ENCODE results near the gene AOPEP.
"Not testable (repeated sequence)": the region's sequence is repeated elsewhere in the genome, so short reads cannot be mapped to it uniquely, and the experiment has no call there.

AOPEP gene

DNA sequence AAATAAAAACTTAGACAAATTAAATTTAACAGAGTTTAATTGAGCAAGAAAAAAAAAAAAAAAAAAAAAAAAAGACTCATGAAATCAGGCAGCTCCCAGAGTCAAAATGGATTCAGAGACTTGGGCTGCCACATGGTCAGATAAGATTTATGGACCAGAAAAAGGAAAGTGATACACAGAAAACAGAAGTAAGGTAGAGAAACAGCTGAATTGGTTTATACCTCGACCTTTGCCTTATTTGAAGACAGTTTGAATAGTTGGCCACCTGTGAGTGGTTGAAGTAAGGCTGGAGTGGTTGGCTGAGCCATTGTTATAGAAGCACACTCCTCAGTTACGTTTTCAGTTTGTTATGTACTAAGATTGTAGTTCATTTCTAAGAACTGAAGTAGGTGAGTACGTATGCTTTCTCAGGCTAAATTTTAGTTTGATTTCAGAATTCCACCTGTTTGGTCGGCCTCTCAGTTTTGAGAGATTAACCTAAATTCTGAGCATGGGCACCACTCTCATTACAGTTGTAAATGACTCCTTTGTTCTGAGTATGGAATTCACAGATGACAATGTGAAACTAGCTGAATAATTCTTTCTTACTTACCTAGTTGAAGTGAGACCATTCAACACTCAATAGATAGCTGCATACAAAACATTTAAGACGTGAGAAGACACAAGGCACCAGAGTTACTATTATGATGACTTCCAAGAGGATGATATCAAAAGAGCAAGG lies 149.0 kb downstream of the AOPEP start:
- TF ChIP-seq, protein P1, sequence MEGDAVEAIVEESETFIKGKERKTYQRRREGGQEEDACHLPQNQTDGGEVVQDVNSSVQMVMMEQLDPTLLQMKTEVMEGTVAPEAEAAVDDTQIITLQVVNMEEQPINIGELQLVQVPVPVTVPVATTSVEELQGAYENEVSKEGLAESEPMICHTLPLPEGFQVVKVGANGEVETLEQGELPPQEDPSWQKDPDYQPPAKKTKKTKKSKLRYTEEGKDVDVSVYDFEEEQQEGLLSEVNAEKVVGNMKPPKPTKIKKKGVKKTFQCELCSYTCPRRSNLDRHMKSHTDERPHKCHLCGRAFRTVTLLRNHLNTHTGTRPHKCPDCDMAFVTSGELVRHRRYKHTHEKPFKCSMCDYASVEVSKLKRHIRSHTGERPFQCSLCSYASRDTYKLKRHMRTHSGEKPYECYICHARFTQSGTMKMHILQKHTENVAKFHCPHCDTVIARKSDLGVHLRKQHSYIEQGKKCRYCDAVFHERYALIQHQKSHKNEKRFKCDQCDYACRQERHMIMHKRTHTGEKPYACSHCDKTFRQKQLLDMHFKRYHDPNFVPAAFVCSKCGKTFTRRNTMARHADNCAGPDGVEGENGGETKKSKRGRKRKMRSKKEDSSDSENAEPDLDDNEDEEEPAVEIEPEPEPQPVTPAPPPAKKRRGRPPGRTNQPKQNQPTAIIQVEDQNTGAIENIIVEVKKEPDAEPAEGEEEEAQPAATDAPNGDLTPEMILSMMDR (IDR thresholded peaks at IDR 0.05): no peak
- no peak overlapping the region for H3K27ac ChIP-seq

DNA sequence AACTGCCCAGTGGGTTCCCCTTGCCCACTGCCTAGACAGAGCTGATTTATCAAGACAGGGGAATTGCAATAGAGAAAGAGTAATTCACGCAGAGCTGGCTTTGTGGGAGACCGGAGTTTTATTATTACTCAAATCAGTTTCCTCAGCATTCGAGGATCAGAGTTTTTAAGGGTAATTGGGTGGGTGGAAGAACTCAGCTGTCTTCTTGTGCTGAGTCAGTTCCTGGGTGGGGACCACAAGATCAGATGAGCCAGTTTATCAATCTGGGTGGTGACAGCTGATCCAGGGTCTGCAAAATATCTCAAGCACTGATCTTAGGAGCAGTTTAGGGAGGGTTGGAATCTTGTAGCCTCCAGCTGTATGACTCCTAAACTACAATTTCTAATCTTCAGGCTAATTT lies 152.3 kb downstream of the AOPEP start:
- not testable (repeated sequence) for H3K9ac ChIP-seq; H3K79me2 ChIP-seq; H2AFZ ChIP-seq; H3K9me3 ChIP-seq (ENCODE audit: control insufficient read depth, low read length); H3K4me1 ChIP-seq; H3K4me3 ChIP-seq (ENCODE audit: low read depth, low read length); H3K27me3 ChIP-seq (ENCODE audit: control insufficient read depth, insufficient read depth, low read length); H3K36me3 ChIP-seq (ENCODE audit: control insufficient read depth, insufficient read depth, low read length); H3K4me2 ChIP-seq (ENCODE audit: low read length); H3K27ac ChIP-seq

More for the DNA sequence above, 149.0 kb downstream of the AOPEP start:
- Histone ChIP-seq H3K36me3 (ENCODE audit: control insufficient read depth, insufficient read depth, low read length) (no peaks in the 10 kb centered on the region), H3K4me1 (peaks cover 31% of the 10 kb centered on the region), H3K27me3 (ENCODE audit: control insufficient read depth, insufficient read depth, low read length) (no peaks in the 10 kb centered on the region), H3K9me3 (ENCODE audit: control insufficient read depth, low read length) (no peaks in the 10 kb centered on the region), H3K4me2 (ENCODE audit: low read length) (no peak overlapping the region), H3K79me2 (peaks cover 4% of the 10 kb centered on the region), H2AFZ (no peak overlapping the region), H3K9ac (no peak overlapping the region), H3K4me3 (ENCODE audit: low read depth, low read length) (no peak overlapping the region)

DNA sequence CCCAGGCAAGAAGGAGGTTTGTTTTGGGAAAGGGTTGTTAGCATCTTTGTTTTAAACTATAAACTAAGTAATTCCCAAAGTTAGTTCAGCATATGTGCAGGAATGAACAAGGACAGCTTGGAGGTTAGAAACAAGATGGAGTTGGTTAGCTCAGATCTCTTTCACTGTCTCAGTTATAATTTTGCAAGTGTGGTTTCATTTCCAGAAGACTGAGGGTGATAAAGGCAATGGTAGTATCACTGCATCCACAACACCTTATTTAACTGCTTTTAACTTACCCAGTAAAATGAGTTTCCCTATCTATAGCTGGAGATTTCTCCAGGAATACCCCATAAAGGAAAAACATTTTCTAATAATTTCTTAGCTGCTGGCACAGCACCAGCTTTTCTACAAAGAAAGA lies 152.7 kb downstream of the AOPEP start:
- Histone ChIP-seq H3K36me3 (ENCODE audit: control insufficient read depth, insufficient read depth, low read length) (no peaks in the 10 kb centered on the region), H3K9me3 (ENCODE audit: control insufficient read depth, low read length) (no peaks in the 10 kb centered on the region), H3K79me2 (peaks cover 4% of the 10 kb centered on the region), H3K27me3 (ENCODE audit: control insufficient read depth, insufficient read depth, low read length) (no peaks in the 10 kb centered on the region), H3K4me1 (peaks cover 4% of the 10 kb centered on the region), H3K4me3 (ENCODE audit: low read depth, low read length) (no peak overlapping the region), H3K27ac (no peak overlapping the region), H2AFZ (no peak overlapping the region), H3K4me2 (ENCODE audit: low read length) (no peak overlapping the region), H3K9ac (no peak overlapping the region)
- TF ChIP-seq, protein P1 (IDR thresholded peaks at IDR 0.05): no peak

DNA sequence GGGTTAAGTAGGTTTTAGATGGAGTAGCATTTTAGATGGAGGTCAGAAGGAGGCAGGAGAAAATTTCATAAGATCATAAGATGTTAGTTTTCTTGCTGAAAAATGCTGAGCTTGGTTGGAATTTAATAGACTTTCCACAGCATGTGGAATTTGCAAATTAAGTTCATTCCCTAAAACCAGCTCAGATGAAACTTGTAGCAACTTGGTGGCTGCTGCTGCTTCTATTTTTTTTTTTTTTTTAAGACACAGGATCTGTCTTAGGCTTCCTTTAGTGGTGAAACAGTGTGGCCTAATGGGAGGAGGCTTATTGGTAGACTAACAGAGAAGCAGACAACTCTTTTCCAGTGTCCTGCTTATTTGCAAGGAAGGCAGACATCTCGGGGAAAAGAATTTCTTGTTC lies 154.5 kb downstream of the AOPEP start:
- H3K9ac ChIP-seq: no peak overlapping the region
- TF ChIP-seq, protein P1 (IDR thresholded peaks at IDR 0.05): no peak
- no peaks in the 10 kb centered on the region for H3K4me1 ChIP-seq
- H3K79me2 ChIP-seq: peaks cover 4% of the 10 kb centered on the region
- H3K27ac ChIP-seq: peak overlapping the region; percentile 26
- no peaks in the 10 kb centered on the region for H3K36me3 ChIP-seq (ENCODE audit: control insufficient read depth, insufficient read depth, low read length)
- no peak overlapping the region for H2AFZ ChIP-seq
- no peak overlapping the region for H3K4me3 ChIP-seq (ENCODE audit: low read depth, low read length)
- H3K9me3 ChIP-seq (ENCODE audit: control insufficient read depth, low read length): no peaks in the 10 kb centered on the region
- no peaks in the 10 kb centered on the region for H3K27me3 ChIP-seq (ENCODE audit: control insufficient read depth, insufficient read depth, low read length)
- H3K4me2 ChIP-seq (ENCODE audit: low read length): peak overlapping the region; percentile 23

DNA sequence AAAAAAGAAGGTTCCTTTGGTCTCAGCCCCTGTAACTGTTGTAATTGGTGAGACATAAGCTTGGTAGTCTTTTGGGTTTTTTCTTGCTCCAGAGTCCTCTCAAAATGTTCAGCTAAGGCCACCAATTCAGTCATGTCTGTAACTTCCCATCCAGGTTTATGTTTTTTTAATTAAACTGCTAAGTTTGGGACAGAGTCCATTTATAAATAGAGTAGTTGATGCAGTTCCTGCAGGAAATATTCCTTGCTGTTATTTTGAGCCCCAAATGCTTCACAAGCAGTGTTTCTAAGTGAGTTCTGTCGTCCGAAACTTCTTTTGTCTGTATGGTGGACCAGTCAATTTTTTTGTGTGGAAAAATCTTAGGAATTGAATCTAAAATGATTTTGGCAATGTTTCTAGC lies 155.0 kb downstream of the AOPEP start:
- Histone ChIP-seq H3K4me1 (no peaks in the 10 kb centered on the region), H3K36me3 (ENCODE audit: control insufficient read depth, insufficient read depth, low read length) (no peaks in the 10 kb centered on the region), H2AFZ (peak overlapping the region; percentile 6), H3K4me2 (ENCODE audit: low read length) (no peak overlapping the region), H3K27ac (peak overlapping the region; percentile 26), H3K4me3 (ENCODE audit: low read depth, low read length) (no peak overlapping the region), H3K79me2 (peaks cover 4% of the 10 kb centered on the region), H3K9ac (no peak overlapping the region), H3K9me3 (ENCODE audit: control insufficient read depth, low read length) (no peaks in the 10 kb centered on the region), H3K27me3 (ENCODE audit: control insufficient read depth, insufficient read depth, low read length) (no peaks in the 10 kb centered on the region)
- TF ChIP-seq, protein P1 (IDR thresholded peaks at IDR 0.05): no peak
